ENCODE results near the gene IP6K3.

IP6K3 gene

DNA sequence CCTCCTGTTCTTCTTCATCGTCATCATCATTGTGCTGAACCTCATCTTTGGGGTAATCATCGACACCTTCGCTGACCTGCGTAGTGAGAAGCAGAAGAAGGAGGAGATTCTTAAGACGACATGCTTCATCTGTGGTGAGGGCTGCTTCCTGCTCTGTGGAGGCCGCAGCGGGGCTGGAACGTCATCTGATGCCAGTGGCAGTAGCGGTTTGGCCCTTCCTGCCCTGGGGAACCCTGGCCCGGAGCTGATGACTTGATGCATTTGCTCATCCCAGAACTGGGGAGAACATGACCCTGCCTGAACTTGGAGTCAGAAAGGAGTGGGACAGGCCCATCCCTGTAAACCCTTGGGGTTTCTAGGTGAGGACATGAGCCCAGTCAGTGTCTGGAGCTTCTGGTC lies 53.9 kb downstream of the IP6K3 start:
- H3K4me3 ChIP-seq (ENCODE audit: low read depth, low read length) = no peak overlapping the region

DNA sequence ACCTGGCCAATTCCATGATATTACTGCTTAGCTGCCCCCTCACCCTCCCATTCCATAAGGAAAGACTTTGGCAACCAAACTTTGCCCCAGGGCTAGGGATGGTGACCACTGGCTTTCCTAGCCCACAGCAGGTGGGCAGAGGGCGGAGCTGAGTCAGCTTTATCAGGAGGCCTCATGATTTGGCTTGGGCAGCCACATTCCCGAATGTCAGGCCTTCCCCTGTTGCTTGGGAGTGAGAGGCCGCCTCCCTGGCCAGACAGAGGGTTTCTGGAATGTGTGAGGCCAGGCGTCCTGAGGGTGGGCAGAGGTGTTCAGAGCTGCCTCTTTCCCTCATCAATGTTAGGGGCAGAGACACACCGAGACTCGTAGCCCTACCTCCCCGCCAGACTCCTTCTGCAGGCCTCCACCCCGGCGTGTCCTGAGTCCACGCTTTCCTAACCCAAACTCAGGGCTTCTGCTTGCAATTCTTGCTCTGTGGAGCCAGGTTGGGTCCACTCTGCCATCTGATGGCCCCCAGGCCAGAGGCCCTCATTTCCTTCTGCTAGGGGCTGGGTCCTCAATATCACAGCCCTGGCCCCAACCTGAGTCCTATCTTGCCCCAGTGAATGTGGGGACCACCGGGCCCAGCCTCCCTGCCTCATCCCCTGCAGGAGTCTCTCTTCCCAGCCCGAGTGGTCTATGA lies 54.5 kb downstream of the IP6K3 start:
- no peak overlapping the region for H3K4me3 ChIP-seq (ENCODE audit: low read depth, low read length)
- TF ChIP-seq, protein P1, sequence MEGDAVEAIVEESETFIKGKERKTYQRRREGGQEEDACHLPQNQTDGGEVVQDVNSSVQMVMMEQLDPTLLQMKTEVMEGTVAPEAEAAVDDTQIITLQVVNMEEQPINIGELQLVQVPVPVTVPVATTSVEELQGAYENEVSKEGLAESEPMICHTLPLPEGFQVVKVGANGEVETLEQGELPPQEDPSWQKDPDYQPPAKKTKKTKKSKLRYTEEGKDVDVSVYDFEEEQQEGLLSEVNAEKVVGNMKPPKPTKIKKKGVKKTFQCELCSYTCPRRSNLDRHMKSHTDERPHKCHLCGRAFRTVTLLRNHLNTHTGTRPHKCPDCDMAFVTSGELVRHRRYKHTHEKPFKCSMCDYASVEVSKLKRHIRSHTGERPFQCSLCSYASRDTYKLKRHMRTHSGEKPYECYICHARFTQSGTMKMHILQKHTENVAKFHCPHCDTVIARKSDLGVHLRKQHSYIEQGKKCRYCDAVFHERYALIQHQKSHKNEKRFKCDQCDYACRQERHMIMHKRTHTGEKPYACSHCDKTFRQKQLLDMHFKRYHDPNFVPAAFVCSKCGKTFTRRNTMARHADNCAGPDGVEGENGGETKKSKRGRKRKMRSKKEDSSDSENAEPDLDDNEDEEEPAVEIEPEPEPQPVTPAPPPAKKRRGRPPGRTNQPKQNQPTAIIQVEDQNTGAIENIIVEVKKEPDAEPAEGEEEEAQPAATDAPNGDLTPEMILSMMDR (IDR thresholded peaks at IDR 0.05; ENCODE audit: low read depth, low read length) = no peak

More for the DNA sequence above, 53.9 kb downstream of the IP6K3 start:
- TF ChIP-seq, protein P1 (IDR thresholded peaks at IDR 0.05; ENCODE audit: low read depth, low read length) = no peak

DNA sequence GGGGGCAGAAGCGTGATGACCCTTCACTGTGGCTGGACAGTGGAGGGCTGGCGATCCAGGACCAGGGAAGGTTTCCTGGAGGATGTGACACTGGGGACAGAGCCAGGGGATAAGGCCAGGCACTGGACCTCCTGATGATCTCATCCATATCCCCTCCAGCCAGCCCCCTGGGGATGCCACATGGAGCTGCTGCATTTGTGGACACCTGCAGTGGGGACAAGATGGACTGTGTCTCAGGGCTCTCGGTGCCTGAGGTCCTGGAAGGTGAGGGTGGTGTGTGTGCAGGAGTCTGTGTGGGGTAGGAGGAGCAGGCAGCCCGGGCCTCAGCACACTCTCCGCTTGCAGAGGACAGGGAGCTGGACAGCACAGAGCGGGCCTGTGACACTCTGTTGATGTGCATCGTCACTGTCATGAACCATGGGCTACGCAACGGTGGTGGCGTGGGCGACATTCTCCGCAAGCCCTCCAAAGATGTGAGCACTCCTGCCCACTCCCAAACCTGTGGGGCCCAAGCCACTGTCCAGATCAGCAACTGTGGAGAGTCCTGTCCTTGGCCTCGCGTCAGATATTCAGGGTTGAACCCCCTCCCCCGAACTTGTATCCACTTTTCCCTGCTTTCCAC lies 55.1 kb downstream of the IP6K3 start:
- H3K4me3 ChIP-seq (ENCODE audit: low read depth, low read length) = no peak overlapping the region
- TF ChIP-seq, protein P1 (IDR thresholded peaks at IDR 0.05; ENCODE audit: low read depth, low read length) = no peak

DNA sequence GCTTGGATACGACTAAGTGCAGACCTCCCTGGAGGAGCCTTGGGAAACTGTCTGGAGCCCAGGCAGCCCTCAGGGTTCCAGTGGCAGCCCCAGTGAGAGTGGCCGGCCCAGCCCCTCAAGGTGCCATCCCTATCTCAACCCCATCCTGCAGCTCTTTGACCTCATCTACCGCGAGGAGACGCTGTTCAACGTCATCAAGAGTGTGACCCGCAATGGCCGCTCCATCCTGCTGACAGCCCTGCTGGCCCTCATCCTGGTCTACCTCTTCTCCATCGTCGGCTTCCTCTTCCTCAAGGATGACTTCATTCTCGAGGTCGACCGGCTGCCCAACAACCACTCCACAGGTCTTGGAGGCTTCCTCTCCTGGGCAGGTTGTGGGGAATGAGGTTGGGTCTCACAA lies 55.9 kb downstream of the IP6K3 start:
- TF ChIP-seq, protein P1 (IDR thresholded peaks at IDR 0.05; ENCODE audit: low read depth, low read length) = no peak
- H3K4me3 ChIP-seq (ENCODE audit: low read depth, low read length) = no peak overlapping the region

DNA sequence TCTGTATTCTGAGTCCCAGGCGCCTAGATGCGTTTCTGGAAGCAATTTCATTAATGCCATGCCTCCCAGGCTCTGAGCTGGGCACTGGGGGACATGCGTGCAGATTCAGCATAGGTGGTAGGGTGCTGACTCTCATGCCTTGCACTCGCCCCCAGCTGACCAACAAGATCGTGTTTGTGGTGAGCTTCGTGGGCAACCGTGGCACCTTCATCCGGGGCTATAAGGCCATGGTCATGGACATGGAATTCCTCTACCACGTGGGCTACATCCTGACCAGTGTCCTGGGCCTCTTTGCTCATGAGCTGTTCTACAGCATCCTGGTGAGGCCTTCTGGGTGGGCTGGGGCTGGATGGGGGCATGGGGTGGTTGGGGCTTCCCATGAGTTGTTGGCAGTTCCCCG lies 56.8 kb downstream of the IP6K3 start:
- TF ChIP-seq, protein P1 (IDR thresholded peaks at IDR 0.05; ENCODE audit: low read depth, low read length) = no peak
- no peak overlapping the region for H3K4me3 ChIP-seq (ENCODE audit: low read depth, low read length)

DNA sequence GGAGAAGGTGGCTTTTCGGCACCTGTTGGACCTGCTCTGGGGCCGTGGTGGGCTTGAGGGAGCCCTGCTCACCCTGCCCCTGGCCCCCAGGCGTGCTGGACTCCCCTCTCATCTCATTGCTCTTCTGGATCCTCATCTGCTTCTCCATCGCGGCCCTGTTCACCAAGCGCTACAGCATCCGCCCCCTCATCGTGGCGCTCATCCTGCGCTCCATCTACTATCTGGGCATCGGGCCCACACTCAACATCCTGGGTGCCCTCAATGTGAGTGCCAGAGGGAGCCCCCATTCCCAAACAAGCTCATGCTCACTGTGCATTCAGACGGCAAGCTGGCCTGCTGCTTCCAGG lies 57.6 kb downstream of the IP6K3 start:
- TF ChIP-seq, protein P1 (IDR thresholded peaks at IDR 0.05; ENCODE audit: low read depth, low read length) = no peak
- no peak overlapping the region for H3K4me3 ChIP-seq (ENCODE audit: low read depth, low read length)

DNA sequence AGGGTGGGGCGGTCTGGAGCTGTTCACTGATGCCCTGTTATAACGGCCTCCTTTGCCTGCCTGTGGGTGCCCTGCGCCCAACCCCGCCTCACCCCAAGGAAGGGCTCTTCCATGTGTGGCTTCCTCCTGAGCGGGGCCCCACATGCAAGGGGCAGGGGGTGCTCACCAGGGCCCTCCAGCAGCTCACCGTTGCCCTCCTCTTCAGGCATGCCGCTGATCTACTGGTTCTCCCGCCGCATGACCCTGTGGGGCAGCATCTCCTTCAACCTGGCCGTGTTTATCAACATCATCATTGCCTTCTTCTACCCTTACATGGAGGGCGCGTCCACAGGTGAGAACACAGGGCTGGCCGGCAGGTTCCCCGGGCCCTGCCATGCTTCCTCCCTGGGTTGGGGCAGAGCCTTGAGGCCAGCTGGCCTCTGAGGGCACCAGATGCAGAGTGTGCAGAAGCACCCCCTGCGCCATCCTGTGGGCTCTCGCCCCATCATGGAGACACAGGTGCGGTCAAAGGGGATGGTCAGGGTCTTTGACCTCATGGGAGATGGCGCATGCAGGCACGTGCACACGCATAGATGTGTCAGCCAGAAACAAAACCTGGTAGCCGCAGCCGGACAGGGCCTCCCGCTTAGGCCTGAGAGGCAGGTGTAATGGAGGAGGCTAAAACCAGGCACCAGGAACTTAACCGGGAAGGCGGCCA lies 58.1 kb downstream of the IP6K3 start:
- no peak overlapping the region for H3K4me3 ChIP-seq (ENCODE audit: low read depth, low read length)
- TF ChIP-seq, protein P1 (IDR thresholded peaks at IDR 0.05; ENCODE audit: low read depth, low read length) = no peak
